ENCODE data around the gene FRY.

FRY gene

GRCh38 chr13:32272021-32272683, 240.6 kb downstream of the FRY start:
- no peak for FAIRE-seq

- no peak for FAIRE-seq
Measured at GRCh38 chr13:32277839-32278238, 246.3 kb downstream of the FRY start.

DNA sequence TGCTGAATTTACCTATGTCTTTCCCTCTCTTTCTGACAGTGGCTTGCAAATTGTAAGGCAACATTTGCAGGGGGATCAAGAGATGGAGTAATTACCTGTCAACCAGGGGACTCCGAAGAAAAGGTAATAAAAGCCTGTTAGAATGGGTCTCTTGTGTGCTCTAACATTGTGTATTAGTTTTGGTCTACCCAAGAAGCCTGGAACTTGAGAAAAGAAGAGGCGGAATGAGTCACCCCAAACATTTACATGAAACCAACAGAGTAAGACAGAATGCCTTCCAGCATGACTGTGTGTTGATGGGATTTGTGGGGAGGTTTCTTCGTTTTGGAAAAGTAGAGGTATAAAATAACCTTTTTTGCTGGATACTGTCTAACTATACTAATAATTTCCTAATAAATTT, 246.9 kb downstream of the FRY start:
- no peak for FAIRE-seq

DNA sequence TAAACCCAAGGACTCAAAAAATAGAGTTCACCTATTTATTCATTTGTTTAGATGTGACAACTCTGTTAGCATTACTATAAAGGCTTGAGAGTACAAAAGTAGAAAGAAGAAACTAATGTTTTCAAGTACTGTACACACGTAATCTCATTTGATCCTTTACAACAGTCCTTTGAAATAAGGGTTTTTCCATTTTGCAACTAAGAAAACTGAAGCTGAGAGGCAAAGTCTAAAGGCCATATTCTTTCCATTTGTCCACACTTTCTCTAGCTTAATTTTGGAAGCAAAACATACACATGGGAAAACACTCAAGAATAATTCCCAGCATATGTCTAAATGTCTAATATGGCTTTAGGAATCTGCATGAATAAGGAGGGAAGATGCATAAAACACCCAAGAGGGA, 249.5 kb downstream of the FRY start:
- no peak for FAIRE-seq

DNA sequence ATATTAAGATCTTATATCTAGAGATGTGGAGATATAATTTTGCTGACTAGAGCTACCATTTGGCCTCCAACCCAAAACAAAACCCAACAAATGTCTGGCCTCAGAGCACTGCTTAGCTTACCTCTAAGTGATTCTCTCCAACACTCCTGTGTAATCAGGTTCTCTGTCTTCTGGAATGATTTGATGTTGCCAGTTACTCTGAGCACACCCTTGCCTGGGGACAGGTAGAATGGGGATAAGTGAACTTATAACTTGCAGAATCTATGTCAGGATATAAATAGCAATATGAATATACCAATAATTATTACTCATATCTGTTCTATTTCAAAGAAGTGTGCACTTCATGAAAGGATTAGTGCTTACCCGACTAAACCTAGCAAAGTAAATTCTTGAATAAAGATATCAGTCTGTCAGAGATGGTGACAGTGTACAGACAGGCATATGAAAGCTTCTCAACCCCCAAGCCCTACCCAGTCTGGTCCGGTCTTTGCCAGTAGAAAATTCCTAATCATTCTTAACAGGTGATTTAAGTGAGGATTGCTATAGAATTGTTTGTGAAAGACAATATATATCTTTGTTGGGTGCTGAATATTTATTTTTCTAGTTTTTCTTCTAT, 250.6 kb downstream of the FRY start:
- no peak for FAIRE-seq

- no peak for FAIRE-seq
Measured at GRCh38 chr13:32284927-32285632, 253.5 kb downstream of the FRY start.

DNA sequence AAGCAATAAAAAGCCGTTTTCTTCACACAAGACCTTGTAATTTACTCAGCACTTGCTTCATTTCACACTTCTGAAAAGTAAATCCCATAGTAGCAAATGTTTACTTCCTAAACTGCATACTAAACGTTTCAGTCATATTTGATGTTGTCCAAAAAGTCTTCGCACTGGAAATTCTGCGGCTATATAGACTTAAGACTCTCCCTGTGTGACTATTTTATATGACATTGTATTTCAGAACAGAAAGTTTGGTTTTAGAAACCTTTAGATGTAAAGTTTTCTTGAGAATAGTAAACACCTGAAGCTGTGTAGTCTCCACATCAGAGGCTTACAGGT, 254.0 kb downstream of the FRY start:
- FAIRE-seq: no peak

DNA sequence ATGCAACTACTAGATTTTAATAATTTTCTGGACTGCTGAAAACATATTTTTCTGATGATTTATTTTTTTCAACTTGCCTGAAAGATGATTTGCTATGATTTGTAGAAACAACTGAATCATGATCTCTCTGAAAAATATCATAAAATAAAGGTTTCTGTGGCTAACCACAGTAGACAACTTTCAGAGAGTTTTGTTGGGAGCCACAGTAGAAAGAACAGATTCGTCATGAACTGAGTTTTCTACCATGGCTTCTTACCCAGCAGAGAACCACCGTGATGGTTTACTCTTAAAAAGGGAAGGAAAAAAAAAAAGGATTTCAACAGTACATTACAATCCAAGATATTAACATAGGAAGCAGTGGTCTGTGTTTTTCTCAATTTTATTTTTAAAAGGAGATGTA, 265.6 kb downstream of the FRY start:
- FAIRE-seq: no peak

GRCh38 chr13:32298695-32299094, 267.1 kb downstream of the FRY start:
- no peak for FAIRE-seq

GRCh38 chr13:32299893-32300292, 268.3 kb downstream of the FRY start:
- FAIRE-seq: no peak

DNA sequence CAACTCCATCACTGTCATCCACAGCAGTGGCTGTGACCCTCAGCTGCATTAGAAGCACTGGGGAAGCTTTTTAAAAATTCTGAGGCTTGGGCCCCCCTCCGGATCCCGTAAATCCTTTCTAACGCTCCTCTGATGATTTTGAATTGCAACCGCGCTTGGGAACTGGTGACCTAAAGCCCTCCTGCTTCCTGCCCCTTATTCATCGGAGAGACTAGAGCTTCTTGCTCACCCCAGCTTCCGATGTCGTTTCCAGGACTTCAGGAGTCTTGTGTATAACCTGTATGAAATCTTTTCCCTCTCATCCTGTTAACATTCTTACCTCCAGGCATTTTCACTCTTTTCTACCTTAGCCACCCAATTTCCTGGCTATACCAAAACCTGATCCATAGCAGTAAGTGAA, 268.8 kb downstream of the FRY start:
- FAIRE-seq: no peak

DNA sequence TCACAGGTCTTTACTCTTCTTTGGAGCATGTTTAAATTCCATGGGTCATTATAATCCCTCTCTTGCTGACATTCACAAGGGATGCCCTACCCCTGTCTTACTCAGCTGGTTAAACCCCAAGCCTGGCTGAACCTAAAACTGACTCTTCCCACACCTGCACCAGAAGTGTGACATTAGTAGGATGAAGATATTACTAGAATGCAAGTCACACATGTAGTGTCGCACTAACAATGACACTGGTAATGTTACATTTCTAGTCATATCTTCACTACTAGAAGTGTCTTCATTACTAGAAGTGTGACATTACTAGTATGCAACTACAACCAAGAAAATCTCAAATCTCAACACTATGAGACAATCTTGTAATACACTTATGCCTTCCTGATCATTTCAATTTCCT, 269.3 kb downstream of the FRY start:
- FAIRE-seq: no peak

DNA sequence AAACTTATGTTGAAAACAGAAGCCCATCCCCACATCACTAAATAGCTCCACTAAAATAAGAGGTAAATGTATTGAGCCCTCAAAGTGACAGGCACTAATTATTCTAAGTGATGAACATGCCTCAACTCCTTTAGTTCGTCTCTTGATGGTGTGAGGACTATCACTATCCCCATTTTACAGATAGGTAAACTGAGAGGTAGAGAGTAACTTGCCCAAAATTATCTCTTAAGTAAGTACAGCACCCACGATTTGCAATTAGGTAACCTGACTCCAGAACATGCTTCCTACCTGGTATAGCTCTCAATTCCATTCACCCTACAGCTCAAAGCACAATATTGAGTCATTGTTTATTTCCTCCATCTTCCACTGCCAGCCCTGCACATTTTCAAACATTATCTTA, 270.9 kb downstream of the FRY start:
- no peak for FAIRE-seq

DNA sequence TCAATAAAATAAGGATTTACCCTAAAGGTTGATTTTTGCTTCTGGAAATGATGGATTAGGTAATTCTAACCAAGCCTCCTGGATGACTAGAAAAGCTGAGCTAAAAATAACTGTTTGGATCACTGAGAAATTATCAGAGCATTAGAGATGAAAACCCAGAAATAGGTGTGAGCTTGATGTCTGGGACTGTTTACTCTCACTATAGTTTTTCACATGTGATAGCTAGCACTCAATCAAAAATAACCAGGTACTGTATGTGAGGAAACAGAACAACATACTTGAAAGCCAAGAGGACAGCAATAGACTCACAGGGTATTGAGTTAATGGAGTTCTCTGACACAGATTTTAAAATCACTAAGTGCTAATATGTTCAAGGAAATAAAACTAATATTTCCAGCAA, 274.1 kb downstream of the FRY start:
- FAIRE-seq: no peak

- FAIRE-seq: no peak
Measured at GRCh38 chr13:32309312-32310133, 277.9 kb downstream of the FRY start.

- peak; percentile 94 for FAIRE-seq
Measured at GRCh38 chr13:32310134-32310706, 278.6 kb downstream of the FRY start.

DNA sequence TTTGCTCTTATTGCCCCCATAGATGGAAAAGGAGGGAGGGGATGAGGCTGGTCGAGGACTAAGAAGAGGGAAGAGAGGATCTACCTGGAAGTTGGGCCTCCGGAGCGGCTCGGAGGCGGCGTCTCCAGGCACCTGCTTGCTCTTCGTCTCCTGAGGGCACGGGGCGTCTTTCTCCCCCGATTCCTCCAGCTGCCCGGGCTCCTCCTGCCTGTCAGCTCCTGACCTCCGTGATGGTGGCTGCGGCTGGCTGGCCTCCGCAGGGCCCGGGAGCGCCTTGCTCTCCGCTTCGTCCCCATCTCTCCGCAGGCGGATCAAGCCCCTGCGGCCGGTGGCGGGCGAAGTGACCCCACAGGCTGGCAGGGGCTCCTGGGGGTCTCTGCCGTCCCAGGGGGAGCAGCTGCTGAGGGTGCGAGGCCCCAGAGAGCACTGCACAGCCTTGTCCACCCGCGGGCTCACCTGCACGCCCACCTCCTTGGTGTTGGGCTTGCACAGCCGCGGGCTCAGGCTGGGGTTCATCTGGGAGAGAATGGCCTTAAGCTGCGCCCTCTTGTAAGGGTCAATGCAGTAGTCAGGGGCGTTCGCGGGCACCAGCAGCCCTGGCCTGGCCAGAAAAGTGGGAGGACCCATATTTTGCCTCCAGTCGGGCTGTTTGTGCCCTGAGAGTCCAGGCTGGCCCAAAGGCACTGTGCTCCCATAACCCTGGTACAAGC, 279.8 kb downstream of the FRY start:
- no peak for FAIRE-seq

GRCh38 chr13:32314271-32315237, 283.0 kb downstream of the FRY start:
- no peak for FAIRE-seq

DNA sequence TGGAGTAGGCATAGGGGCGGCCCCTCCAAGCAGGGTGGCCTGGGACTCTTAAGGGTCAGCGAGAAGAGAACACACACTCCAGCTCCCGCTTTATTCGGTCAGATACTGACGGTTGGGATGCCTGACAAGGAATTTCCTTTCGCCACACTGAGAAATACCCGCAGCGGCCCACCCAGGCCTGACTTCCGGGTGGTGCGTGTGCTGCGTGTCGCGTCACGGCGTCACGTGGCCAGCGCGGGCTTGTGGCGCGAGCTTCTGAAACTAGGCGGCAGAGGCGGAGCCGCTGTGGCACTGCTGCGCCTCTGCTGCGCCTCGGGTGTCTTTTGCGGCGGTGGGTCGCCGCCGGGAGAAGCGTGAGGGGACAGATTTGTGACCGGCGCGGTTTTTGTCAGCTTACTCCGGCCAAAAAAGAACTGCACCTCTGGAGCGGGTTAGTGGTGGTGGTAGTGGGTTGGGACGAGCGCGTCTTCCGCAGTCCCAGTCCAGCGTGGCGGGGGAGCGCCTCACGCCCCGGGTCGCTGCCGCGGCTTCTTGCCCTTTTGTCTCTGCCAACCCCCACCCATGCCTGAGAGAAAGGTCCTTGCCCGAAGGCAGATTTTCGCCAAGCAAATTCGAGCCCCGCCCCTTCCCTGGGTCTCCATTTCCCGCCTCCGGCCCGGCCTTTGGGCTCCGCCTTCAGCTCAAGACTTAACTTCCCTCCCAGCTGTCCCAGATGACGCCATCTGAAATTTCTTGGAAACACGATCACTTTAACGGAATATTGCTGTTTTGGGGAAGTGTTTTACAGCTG, 283.9 kb downstream of the FRY start, which contains the start of the genes BRCA2 and ZAR1L:
BRCA2 (plus strand) TSS at position 271 of the 790 bp plus-strand sequence. CDS start 953 bp downstream, outside the sequence.
ZAR1L (minus strand) TSS at position 126 of the 790 bp plus-strand sequence. CDS start 3,438 bp downstream, outside the sequence.
- FAIRE-seq: peak; percentile 89

DNA sequence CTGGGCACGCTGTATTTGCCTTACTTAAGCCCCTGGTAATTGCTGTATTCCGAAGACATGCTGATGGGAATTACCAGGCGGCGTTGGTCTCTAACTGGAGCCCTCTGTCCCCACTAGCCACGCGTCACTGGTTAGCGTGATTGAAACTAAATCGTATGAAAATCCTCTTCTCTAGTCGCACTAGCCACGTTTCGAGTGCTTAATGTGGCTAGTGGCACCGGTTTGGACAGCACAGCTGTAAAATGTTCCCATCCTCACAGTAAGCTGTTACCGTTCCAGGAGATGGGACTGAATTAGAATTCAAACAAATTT, 284.4 kb downstream of the FRY start:
- FAIRE-seq: no peak
